H9 (cell line): ENCODE measurements around the gene VSTM2A. TPM values are rescaled to one million over a fixed set of nuclear protein-coding genes. Genes with fewer than 3 reads are reported as not detected.

Experiments used
- DNase-seq: peaks from one replicate; pipeline ENCODE4 v3.0.0-alpha.2; 2017
- H2AFZ ChIP-seq: one replicate; pipeline ENCODE4 v1.6.1; 2013; ENCODE audit warnings: mild to moderate bottlenecking, low read length, control low read depth, moderate library complexity
- H2AK5ac ChIP-seq: 2 replicates; pipeline ENCODE4 v1.6.1; 2013; ENCODE audit warnings: low read length, control low read depth, mixed read lengths; ENCODE audit not compliant: insufficient read length
- H2BK120ac ChIP-seq: one replicate; pipeline ENCODE4 v1.6.1; 2013; ENCODE audit warnings: low read depth, mild to moderate bottlenecking, low read length, control low read depth, inconsistent platforms; ENCODE audit not compliant: poor library complexity, severe bottlenecking
- H2BK12ac ChIP-seq: 2 replicates; pipeline ENCODE4 v1.6.1; 2013; ENCODE audit warnings: low read length, control low read depth, mixed read lengths, low read depth; ENCODE audit not compliant: insufficient read length
- H2BK15ac ChIP-seq: 2 replicates; pipeline ENCODE4 v1.6.1; 2013; ENCODE audit warnings: low read depth, low read length, control low read depth
- H2BK20ac ChIP-seq: one replicate; pipeline ENCODE4 v1.6.1; 2013; ENCODE audit warnings: low read depth, mild to moderate bottlenecking, low read length, control low read depth, inconsistent platforms; ENCODE audit not compliant: poor library complexity, severe bottlenecking
- H2BK5ac ChIP-seq: 2 replicates; pipeline ENCODE4 v1.6.1; 2013; ENCODE audit warnings: low read length, control low read depth, mixed read lengths; ENCODE audit not compliant: insufficient read length
- H3K14ac ChIP-seq: 2 replicates; pipeline ENCODE4 v1.6.1; 2013; ENCODE audit warnings: low read length, control low read depth; ENCODE audit not compliant: insufficient read depth
- H3K18ac ChIP-seq: 2 replicates; pipeline ENCODE4 v1.6.1; 2013; ENCODE audit warnings: low read depth, mild to moderate bottlenecking, mixed read lengths, low read length, control low read depth; ENCODE audit not compliant: insufficient read length
- H3K23ac ChIP-seq: 2 replicates; pipeline ENCODE4 v1.6.1; 2013; ENCODE audit warnings: low read length, control low read depth, mixed read lengths, low read depth; ENCODE audit not compliant: insufficient read length
- H3K23me2 ChIP-seq: 2 replicates; pipeline ENCODE4 v1.6.1; 2013; ENCODE audit warnings: low read depth, mild to moderate bottlenecking, mixed read lengths, low read length, control low read depth; ENCODE audit not compliant: insufficient read length, poor library complexity, severe bottlenecking
- H3K27ac ChIP-seq: 2 replicates; pipeline ENCODE4 v1.5.1; 2013; ENCODE audit warnings: low read length, control low read depth, mixed read lengths, low read depth; ENCODE audit not compliant: insufficient read length
- H3K27me3 ChIP-seq: 2 replicates; pipeline ENCODE4 v1.6.1; 2013; ENCODE audit warnings: low read length, control low read depth, inconsistent platforms; ENCODE audit not compliant: insufficient read depth
- H3K4ac ChIP-seq: 2 replicates; pipeline ENCODE4 v1.6.1; 2013; ENCODE audit warnings: low read depth, mild to moderate bottlenecking, control low read depth, inconsistent platforms, low read length, moderate library complexity
- H3K4me1 ChIP-seq: 2 replicates; pipeline ENCODE4 v1.6.1; 2013; ENCODE audit warnings: low read length, control low read depth, inconsistent platforms; ENCODE audit not compliant: insufficient read depth
- H3K4me2 ChIP-seq: 2 replicates; pipeline ENCODE4 v1.6.1; 2013; ENCODE audit warnings: low read length, control low read depth, mixed read lengths; ENCODE audit not compliant: insufficient read length, insufficient read depth
- H3K56ac ChIP-seq: 2 replicates; pipeline ENCODE4 v1.6.1; 2013; ENCODE audit warnings: low read depth, mild to moderate bottlenecking, mixed read lengths, low read length, control low read depth; ENCODE audit not compliant: insufficient read length
- H3K79me1 ChIP-seq: 2 replicates; pipeline ENCODE4 v1.6.1; 2013; ENCODE audit warnings: low read depth, mild to moderate bottlenecking, moderate library complexity, low read length, control low read depth, inconsistent platforms; ENCODE audit not compliant: insufficient read depth, poor library complexity, severe bottlenecking
- H3K79me2 ChIP-seq: 2 replicates; pipeline ENCODE4 v1.6.1; 2013; ENCODE audit warnings: low read length, control low read depth, inconsistent platforms; ENCODE audit not compliant: insufficient read depth
- H3K9ac ChIP-seq: 2 replicates; pipeline ENCODE4 v1.6.1; 2013; ENCODE audit warnings: low read length, control low read depth, mixed read lengths; ENCODE audit not compliant: insufficient read length; ENCODE audit errors: extremely low read depth
- H3K9me3 ChIP-seq: one replicate; pipeline ENCODE4 v1.6.1; 2013; ENCODE audit warnings: low read depth, low read length, inconsistent platforms; ENCODE audit not compliant: control insufficient read depth
- H3T11ph ChIP-seq: one replicate; pipeline ENCODE4 v1.6.1; 2013; ENCODE audit warnings: mild to moderate bottlenecking, low read length, control low read depth, inconsistent platforms
- H4K20me1 ChIP-seq: one replicate; pipeline ENCODE4 v1.6.1; 2013; ENCODE audit not compliant: control insufficient read depth, insufficient read length, insufficient read depth
- H4K5ac ChIP-seq: 2 replicates; pipeline ENCODE4 v1.6.1; 2013; ENCODE audit warnings: low read depth, mild to moderate bottlenecking, mixed read lengths, low read length, control low read depth; ENCODE audit not compliant: insufficient read length
- H4K8ac ChIP-seq: replicated peaks from 2 replicates; pipeline ENCODE4 v1.6.1; 2013; ENCODE audit warnings: low read length, control low read depth, mixed read lengths, low read depth; ENCODE audit not compliant: insufficient read length
- H4K91ac ChIP-seq: 2 replicates; pipeline ENCODE4 v1.6.1; 2013; ENCODE audit warnings: low read depth, mild to moderate bottlenecking, moderate library complexity, mixed read lengths, low read length, control low read depth; ENCODE audit not compliant: insufficient read length
- H3K27ac Mint-ChIP-seq, 3 experiments: 2 replicates in 2 of 3; 3 replicates in 1 of 3; pipeline ENCODE4 v1.8.0; 2020 to 2021; ENCODE audit warnings: mixed read lengths in 3 of 3, mild to moderate bottlenecking in 1 of 3, moderate library complexity in 1 of 3
- H3K27me3 Mint-ChIP-seq: 2 replicates; pipeline ENCODE4 v1.8.0; 2021; ENCODE audit warnings: low read depth, mild to moderate bottlenecking, moderate library complexity, mixed read lengths
- H3K36me3 Mint-ChIP-seq, 3 experiments: 2 replicates in 2 of 3; 3 replicates in 1 of 3; pipeline ENCODE4 v1.8.0; 2020 to 2021; ENCODE audit warnings: low read depth in 3 of 3, mixed read lengths in 3 of 3; ENCODE audit not compliant: insufficient read depth in 1 of 3
- H3K4me1 Mint-ChIP-seq, 2 experiments: 2 replicates each; pipeline ENCODE4 v1.8.0; 2020; ENCODE audit warnings: mixed read lengths in 2 of 2
- H3K4me3 Mint-ChIP-seq, 2 experiments: 2 replicates in 1 of 2; 3 replicates in 1 of 2; pipeline ENCODE4 v1.8.0; 2020 to 2021; ENCODE audit warnings: mild to moderate bottlenecking in 2 of 2, mixed read lengths in 2 of 2, moderate library complexity in 1 of 2
- H3K9me3 Mint-ChIP-seq, 2 experiments: 2 replicates in 1 of 2; 3 replicates in 1 of 2; pipeline ENCODE4 v1.8.0; 2020; ENCODE audit warnings: mild to moderate bottlenecking in 2 of 2, mixed read lengths in 2 of 2, moderate library complexity in 1 of 2
- WGBS: extraction: QIAGEN DNeasy Blood & Tissue Kit; methylation state at CpG from one replicate; pipeline ENCODE4 v1.1.7; 2013; ENCODE audit warnings: missing lambda C conversion rate, low lambda C conversion rate, mixed read lengths; ENCODE audit not compliant: insufficient read length; ENCODE audit errors: extremely low coverage; 5-methylcytosine and 5-hydroxymethylcytosine counted together
- total RNA-seq: library from RNA; stranded (reverse); gene quantifications from 2 replicates; pipeline ENCODE4 v1.2.1, GENCODE V29; 2021
- TF ChIP-seq, protein P1 (sequence below): fragments of 200-600 bp; sonication (generic); conservative IDR thresholded peaks from 3 replicates; pipeline ENCODE4 v1.8.0; 2021; ENCODE audit warnings: antibody characterized with exemption, mild to moderate bottlenecking

The VSTM2A gene
- total RNA-seq, 1 experiment from 2014 or later = 0.11 TPM

DNA sequence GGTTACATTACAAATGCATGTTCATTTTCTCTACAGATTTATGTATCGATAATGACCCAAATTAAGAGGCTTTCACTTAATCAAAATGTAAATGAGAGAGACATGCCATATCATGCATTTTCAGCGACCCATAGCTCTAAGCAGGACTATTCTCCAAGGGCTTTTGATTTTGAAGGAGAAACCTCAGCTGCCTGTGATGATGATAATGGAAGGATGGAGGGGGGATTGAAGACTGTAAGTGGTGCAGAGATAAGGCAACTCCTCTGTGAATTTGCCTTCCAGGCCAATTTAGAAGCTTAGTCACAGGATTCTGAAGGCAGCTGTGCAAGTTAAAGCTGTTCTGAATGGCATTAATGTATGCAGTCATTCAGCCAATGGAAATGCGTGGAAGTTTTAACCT lies 8.3 kb downstream of the VSTM2A start:
- H3K4me1 ChIP-seq = no peaks in the 10 kb centered on the region; the same call in 1 of the 2 replicates
- no peaks in the 10 kb centered on the region for H3K9me3 Mint-ChIP-seq
- H4K20me1 ChIP-seq = no peaks in the 10 kb centered on the region
- H3K79me2 ChIP-seq = no peaks in the 10 kb centered on the region
- peaks cover 9 to 14% of the 10 kb centered on the region in 2 experiments for H3K4me1 Mint-ChIP-seq
- no peak overlapping the region for H2AK5ac ChIP-seq
- peaks cover 3% of the 10 kb centered on the region; the same call in 1 of the 2 replicates for H3K27me3 ChIP-seq
- H3K27ac ChIP-seq = no peak overlapping the region
- H2BK5ac ChIP-seq = no peak overlapping the region
- no peak for DNase-seq
- H3K27me3 Mint-ChIP-seq = peaks cover 22% of the 10 kb centered on the region
- H2BK15ac ChIP-seq = no peak overlapping the region
- no peak overlapping the region for H4K91ac ChIP-seq
- no CpG with 5 or more reads among the region's 3 CpGs for WGBS
- H3K36me3 Mint-ChIP-seq = peaks cover 0 to 6% (median 0%) of the 10 kb centered on the region in 3 experiments; a peak in 2 of 7 replicates
- no peaks in the 10 kb centered on the region for H3K79me1 ChIP-seq
- H2BK20ac ChIP-seq = no peak overlapping the region
- no peak overlapping the region for H3K23ac ChIP-seq
- no peak overlapping the region for H3K4ac ChIP-seq
- peaks cover 3% of the 10 kb centered on the region for H3K23me2 ChIP-seq
- H2BK12ac ChIP-seq = no peak overlapping the region
- no peak overlapping the region for H3K18ac ChIP-seq
- H3T11ph ChIP-seq = no peak overlapping the region
- H2AFZ ChIP-seq = no peak overlapping the region
- H3K4me2 ChIP-seq = no peak overlapping the region
- H3K9ac ChIP-seq = no peak overlapping the region
- H3K14ac ChIP-seq = no peak overlapping the region
- H3K4me3 Mint-ChIP-seq = no peak overlapping the region
- H4K8ac ChIP-seq = no peak overlapping the region
- no peak overlapping the region for H4K5ac ChIP-seq
- no peak overlapping the region for H3K56ac ChIP-seq
- no peaks in the 10 kb centered on the region for H3K9me3 ChIP-seq
- H3K27ac Mint-ChIP-seq = no peak overlapping the region
- TF ChIP-seq, protein P1, sequence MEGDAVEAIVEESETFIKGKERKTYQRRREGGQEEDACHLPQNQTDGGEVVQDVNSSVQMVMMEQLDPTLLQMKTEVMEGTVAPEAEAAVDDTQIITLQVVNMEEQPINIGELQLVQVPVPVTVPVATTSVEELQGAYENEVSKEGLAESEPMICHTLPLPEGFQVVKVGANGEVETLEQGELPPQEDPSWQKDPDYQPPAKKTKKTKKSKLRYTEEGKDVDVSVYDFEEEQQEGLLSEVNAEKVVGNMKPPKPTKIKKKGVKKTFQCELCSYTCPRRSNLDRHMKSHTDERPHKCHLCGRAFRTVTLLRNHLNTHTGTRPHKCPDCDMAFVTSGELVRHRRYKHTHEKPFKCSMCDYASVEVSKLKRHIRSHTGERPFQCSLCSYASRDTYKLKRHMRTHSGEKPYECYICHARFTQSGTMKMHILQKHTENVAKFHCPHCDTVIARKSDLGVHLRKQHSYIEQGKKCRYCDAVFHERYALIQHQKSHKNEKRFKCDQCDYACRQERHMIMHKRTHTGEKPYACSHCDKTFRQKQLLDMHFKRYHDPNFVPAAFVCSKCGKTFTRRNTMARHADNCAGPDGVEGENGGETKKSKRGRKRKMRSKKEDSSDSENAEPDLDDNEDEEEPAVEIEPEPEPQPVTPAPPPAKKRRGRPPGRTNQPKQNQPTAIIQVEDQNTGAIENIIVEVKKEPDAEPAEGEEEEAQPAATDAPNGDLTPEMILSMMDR = 0 out of 3 replicates have a peak, but pooled peaks have one; percentile 4
- H2BK120ac ChIP-seq = no peak overlapping the region
